HG02623 (cell line): ENCODE data around the gene CERK.

Experiments used
- ATAC-seq: cut with Tn5 transposase; IDR thresholded peaks from one replicate; pipeline ENCODE4 v1.9.1; 2021; ENCODE audit warnings: moderate library complexity; ENCODE audit not compliant: unreplicated experiment

The CERK gene

DNA sequence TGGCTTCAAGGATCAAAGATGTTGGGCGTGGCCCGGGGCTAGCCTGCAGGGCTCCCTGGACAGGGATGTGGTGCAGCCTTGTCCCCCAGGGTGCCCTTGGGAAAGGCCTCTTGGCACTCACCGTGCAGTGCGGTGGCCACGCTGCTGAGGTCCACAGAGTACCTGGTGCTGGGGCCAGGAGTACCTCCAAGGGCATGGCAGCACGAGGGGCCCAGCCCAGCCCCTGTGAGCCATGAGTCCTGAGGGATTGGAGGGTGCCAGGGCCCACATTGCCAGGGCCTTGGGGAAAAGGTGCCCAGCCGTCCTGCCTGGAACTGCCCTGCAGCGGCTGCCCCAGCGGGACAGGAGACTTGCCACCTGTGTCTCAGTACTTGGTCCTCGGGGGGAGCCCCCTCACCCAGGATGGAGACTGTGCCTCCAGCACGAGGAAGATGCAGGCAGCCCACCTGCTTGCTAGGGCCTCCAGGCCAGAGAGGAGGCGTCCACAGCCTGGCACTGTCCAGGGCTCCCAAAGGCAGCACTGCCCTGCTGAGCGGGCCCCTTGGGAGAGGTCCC, 73.7 kb downstream of the CERK start:
- ATAC-seq, result no peak

DNA sequence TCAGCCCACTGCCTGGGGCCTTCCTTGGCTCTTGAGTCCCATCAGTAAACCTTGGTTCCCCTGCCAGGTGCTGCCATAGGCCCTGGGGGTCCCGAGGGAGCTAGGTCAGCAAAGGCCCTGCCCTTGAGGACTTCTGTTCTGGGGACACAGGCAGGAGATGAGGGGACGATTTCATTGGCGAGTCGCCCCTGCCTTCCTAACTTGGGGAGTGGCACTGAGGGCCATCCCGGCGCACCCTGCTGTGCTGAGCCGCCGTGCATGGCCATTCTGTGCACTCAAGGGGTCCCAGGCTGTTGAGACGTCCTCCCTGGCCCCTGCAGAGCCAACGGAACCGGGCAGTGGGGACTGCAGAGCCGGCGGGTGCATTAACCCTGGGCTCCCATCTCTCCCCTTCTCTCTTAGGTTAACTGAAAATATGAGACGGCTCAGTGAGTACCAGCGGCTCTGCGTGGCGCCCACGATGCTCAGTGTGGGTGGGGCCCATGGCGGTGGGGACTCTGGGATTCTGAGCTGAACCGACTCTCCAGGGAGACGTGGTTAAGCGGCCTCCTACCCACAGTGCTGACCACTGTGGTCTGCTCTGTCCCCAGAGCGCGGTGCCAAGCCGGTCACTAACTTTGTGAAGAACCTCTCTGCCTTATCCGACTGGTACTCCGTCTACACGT, 74.5 kb downstream of the CERK start:
- ATAC-seq, result no peak

DNA sequence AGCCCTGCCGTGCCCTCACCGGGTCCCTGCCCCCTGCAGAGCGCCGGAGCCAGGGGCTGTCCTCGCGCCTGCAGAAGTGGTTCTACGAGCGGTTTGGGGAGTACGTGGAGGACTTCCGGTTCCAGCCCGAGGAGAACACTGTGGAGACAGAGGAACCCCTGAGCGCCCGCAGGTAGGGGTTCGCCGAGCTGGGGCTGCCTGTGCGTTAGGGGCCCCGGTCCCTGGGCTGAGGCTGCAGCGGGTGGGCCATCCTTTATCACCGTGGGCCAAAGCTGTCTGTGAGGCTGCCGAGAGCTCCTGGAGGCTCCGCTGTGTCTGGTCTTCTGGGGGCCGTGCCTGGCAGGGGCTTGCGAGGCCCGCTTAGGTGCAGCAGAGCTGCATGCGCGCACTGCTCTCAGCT, 75.1 kb downstream of the CERK start:
- ATAC-seq, result no peak

DNA sequence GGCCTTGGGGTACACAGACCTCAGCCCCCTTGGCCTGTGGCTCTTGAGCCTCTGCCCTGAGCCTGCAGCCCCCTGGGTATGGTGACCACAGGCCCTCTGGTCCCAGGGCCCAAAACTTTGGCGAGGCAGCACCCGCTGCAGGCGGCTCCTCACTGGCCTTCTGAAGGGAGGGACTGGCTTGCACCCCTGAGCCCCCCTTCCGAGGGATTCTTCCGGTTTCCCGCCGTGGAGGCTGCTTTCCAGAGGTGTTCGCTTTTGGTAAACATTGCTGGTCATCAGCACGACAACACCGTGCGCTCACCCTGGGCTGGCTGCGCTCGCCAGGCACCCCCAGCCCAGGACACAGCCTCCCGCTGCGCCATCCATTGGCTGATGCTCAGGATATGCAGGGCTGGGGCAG, 75.8 kb downstream of the CERK start:
- ATAC-seq, result no peak

DNA sequence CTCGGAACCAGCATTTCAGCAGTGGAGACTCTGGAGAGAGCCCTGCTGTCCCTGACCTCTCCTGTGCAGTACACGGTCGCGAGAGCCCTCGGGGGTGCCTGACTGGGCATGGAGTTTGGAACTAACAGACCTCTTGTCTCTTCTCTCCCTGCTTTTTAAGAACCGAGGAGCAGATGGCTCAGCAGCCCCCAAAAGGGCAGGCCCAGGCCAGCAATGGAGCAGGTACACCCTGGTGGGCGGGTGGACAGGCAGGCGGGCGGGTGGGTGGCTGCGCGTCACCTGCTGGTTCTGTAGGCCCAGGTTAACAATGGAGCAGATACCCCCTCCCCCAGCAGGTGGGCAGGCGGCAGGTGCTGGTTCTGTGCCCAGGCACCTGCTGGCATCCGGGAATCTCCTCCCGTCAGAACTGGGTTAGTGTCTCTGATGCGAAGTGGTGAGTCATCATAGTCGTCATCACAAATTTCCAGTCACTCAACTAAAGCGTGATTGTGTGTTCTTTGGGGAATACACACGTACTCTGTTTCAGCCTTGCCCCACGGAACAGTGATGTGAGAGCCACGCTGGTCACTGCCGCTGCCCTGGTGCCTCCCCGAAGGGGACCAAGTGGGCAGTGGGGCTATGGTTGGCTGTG, 76.7 kb downstream of the CERK start:
- ATAC-seq, result no peak

DNA sequence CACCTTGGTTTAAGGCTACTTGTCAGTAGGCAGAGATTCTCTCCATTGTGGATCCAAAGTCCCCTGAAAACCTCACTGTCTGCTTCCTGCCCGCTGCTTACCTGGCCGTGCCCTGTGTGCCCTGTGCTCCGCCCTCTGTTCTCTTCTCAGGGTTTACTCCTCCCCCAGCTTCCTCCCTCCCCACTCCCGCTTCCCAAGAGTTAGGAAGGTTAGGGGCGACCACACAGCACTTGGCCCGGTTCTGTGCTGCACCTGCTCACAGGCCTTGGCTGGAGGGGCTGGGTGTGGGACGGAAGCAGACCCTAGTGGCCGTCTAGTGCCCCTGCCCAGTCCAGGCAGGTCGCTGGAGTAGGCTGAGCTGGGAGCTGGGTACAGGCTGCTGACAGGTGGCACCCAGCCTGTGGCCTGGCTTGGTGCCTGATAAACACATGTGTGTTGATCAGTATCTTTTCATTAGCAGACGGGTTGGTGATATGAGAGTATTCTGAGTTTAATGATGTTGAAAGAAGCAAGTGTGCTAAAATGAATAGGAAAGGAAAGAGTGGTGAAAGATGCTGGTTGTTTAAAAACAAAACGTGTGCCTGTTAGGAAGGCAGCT, 77.3 kb downstream of the CERK start:
- ATAC-seq, result no peak

DNA sequence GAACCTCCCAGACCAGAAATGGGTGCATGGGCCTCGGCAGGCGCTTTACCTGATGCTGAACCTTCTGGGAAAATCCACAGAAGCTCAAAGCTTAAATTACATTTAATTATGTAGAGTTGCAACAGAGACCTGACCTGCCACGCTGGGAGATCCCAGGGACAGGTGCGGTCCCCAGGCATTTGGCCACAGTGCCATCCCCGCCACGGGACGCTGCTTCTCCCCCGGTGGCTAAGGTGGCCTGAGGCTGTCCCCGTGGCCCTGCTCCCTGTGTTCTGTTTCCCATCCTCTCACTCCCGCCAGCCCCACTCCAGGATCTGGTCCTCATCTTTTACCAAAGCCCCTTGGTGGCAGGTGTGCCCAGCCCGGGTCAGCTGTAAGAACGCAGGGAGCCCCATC, 78.3 kb downstream of the CERK start:
- ATAC-seq, result no peak

DNA sequence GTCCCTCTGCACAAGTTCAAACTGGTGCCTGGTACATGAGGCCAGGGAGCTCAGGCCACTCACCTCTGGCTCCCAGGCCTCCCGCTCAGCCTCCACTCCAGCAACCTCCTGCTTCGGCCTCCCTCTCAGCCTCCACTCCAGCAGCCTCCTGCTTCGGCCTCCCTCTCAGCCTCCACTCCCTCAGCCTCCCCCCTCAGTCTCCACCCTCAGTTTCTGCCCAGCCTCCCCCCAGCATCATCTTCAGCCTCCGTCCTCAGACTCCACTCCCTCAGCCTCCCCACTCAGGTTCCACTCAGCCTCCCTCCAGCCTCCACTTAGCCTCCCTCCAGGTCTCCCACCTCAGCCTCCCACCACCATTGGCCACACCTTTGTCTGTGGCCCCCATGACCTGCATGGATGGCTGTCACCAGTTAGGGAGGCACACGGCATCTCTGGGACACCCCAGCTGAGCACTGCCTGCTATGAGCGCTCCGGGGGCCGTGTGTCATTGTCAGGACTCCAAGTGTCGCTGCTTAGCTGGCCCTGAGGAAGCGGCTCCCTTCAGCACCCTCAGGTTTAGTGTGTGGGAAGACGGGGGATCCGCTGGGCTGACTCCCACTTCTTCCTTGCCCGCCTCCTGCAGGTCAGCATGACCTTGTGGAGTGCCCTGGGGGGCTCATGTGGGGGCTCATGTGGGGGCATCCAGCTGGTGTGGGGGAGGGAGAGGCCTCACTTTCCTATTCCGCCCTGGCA, 78.8 kb downstream of the CERK start:
- ATAC-seq, result no peak

DNA sequence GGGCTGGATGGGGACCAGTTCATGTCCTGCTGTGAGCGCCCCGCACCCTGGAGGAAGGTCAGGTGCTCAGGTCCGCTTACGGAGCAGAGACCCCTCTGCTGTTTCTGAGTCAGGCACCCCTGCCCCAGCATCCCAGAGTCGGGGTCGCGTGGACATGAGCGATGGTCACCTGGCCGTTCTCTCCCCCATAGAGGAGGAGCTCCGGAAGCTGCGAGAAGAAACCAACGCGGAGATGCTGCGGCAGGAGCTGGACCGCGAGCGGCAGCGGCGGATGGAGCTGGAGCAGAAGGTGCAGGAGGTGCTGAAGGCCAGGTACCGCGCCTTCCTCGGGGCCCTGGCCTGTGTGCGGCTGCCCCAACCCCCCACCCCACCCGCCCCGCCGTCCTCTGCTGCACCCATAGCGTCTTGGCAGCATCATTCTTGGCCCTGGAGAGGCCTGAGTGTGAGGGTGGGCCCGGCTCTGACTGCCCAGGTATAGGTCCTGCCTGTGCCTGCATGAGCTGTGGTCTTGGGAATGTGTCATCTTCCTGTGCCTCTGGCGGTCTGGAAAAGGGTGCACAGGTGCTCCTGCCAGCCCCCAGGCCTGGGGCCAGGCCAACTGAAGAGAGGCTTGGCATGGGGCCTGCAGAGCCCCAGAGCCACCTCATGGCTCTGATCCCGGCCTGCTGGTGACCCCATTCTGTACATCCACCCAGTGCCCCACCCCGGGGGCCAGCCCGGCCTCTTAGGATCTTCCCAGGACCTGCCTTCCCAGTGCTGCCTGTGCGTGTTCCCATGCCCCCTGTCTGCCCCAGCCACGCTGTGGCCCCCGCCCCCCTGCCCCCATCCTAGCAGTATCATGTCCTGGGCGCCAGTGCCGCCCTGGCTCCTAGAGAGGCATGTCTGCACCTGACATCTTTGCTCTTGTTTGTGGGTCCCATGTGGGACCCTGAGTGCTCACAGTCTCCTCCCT, 79.8 kb downstream of the CERK start:
- ATAC-seq, result no peak

DNA sequence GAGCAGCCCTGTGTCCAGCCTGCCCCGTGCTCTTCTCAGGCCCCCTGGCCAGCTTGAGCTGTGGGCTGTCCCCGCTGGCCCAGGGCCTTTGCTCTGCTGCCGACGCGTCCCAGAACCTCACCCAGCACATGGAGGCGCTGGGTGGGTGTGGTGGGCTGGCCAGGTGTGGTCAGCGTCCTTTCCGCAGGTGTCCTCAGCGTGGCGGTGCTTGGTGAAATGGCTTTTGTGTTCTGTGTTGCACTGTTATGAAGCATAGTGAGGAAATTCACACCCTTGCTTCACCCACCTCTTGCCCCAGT, 80.4 kb downstream of the CERK start:
- no peak for ATAC-seq

DNA sequence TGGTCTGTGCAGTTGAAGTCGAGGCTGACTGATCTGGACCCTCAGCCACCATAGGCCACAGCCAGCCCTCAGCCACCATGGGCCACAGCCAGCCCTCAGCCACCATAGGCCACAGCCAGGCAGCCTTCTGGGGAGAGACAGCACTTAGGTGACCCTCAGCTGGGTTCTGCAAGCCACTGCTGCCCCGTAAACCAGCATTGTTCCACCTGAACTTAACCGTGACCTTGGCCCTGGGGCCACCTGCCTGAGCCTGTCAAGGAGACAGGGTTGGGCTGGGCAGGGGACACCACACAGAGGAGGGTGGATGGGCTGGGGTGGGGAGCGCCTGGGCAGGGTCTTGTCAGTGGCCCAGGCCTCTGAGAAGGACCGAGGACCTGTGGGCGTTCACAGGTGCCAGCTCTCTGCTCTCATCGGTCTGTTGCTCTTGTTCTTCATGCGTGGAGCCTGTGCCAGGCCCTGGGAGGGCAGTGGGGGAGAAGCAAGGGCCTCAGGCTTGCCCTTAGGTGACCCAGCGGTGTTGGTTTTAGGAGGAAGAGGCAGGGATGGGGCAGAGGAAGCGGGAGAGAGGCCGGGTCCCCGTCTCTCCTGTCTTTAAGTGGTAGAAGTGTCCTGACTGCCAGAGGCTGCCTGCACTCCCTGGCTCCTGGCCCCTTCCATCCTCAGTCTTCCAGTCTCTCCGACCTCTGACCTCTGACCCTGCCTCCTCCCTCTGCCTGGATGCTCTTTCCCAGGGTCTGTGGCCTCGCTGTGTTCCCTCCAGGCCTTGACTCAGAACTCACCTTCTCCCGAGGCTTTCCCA, 81.0 kb downstream of the CERK start:
- ATAC-seq, result no peak

DNA sequence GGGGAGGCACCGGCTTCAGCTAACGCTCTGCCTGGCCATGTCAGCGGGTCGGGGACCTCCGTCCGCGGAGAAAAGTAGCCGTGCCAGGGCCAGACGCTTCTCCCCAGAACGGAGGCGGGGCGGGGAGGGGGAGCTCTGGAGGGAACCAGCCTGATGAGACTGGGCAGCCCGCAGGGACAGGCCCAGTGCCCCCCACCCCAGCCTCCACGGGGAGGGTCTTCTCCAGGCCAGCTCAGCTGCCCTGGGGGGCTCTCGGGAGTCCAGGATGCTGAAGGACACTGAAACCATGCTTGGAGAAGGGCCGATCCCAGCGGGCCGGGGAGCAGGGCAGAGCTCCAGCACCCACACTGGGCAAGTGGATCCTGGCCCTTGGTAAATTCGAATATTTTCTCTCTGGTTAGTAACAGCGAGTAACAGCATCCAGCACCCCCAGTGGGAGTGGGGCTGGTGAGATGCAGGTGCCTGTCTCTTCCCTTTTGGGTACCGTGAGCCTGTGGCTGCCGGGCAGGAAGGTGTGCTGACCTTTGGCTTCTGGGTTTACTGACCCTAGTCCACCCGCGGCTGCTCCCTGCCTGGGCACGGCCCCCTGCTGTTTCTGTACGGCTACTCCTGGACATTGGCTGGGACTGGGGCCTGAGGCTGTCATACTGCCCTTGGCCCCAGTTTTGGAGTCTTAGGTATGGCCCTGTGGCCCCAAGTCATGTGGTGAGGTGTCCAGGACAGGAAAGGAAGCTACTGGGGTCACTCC, 82.0 kb downstream of the CERK start:
- ATAC-seq, result no peak

DNA sequence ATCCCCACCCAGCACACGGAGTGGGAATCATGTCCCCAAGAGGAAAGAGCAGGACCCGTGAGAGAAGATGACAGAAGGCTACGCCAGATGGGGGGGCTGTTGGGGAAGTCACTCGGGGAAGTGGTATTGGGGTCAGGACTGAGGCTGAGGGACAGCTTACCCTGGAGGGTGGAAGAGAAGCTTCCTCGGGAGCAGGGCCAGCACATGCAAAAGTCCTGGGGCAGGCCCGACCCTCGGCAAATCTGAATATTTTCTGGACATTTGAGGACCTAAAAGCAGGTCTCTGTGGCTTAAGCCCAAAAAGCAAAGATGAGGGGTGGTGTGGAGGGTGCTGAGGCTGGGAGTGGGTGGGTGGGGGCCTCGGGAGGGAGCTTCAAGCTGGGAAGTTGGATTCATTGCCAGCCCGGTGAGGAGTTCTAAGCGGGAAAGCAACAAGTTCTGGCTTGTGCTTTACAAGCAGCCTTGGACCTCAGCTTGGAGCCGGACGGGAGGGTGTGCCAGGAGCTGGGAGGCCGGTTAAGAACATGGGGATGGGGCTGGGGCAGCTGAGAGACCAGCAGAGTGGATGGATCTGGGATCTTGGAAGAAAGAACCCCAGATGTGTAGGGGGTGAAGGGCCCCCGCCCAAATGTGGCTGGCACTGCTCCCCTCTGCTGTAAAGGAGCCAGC, 83.0 kb downstream of the CERK start:
- ATAC-seq, result no peak

DNA sequence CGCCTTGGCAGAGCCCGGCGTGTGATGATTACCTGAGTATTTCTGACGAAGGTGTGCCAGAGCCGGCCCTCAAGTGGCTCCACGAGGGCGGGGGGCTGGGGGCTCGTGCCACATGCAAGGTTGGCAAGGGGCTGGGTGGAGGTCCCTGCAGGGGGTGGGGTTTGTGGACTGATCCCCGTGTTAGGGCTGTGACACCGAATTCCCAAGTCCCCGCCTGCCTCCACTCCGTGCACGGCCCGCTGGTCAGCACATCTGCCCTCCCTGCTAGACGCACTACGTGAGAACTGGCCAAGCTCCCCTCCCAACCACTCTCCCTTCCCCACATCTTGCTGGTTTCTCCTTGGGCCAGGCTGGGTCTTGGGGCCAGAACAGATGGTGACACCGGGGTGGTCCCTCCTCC, 83.6 kb downstream of the CERK start:
- ATAC-seq, result no peak

DNA sequence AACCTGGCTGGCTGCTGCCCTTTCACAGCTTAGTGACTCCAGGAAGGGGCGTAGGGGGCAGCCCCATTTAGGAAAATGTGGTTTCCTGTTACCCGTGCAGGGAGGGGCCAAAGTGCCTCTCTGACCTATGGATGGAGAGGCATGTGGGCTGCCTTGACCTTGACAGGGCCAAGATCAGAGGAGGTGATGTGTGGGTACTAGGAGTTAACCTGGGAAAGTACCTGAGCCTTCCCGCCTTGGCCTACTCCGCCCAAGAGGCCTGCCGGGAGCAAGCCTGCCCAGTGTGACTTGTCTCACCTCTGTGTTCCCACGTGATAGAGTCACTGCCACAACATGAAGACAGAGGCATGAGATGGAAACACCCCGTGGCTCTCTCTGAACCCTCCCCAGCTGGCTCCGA, 84.5 kb downstream of the CERK start:
- no peak for ATAC-seq

DNA sequence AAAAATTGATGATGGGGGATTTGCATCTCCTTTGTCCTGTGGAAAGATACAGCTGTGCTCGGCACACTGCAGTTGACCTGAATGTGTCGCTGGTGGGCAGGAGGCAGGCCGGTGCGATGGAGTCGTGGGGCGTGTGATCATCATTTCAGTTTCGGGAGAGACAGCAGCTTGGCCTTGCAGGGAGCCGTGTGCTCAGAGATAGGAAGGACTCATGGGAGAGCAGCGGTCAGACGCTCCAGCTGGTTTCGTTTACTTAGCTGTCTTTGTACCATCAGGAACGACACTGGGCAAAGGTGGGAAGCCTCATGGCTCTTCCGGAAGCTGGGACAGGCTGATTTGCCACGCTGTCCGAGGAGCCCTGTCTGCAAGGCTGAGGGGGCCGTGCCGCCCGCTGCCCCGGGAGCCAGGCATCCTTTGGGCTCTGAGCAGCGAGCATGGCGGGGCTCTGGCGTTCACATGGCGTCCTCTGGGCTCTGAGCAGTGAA, 85.2 kb downstream of the CERK start:
- ATAC-seq, result no peak

DNA sequence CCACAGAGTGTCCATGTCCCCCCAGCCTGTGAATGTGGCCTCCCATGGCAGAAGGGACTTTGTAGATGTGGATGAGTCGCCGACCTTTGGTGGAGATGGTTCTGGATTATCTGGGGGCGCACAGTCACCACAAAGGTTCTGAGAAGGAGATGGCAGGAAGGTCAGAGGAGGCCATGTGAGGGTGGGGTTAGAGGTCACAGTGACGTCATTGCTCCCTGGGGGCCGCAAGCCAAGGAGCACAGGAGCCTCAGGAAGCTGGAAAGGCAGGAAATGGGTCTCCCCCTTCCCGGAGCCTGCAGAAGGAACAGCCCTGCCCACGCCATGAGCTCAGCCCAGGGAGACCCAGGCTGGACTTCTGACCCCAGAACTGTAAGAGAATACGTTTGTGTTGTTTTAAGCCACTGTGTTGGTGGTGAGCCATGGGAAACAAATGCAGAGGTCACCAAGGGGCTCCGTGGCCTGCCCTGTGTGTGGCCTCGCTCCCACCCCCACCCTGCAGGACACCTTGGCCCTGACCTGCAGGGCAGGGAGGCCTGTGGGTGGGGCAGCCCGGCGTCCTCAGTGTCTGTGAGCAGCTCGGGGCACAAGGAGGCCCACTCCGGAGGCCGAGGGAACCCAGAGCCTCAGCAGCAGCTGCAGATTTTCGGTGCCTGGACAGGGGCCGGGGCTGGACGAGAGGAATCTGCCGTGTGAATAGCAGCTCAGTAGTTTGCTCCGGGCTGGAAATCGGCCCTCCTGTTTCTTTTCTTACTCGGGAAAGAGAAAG, 85.8 kb downstream of the CERK start:
- ATAC-seq, result no peak

DNA sequence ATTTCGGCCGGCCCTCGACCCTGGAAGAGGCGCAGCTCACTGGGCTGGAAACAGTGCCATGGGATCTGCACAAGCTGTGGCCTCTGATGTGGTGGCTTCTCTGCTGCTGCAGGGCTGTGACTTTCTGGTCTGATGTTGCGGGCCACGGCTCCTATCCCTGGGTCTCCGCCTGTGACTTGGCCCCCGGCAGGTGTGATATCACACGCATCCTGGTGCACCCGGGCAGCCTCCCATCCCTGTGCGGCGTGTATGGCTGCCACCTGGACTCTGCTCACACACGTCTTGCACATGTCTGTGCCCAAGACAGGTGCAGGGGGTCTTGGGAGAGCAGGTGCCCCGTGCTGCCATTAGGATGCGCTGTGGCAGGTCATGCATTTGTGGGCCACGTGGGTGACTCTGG, 86.7 kb downstream of the CERK start:
- no peak for ATAC-seq
